ENCODE measurements around the gene CASP2.

Gene CASP2

DNA sequence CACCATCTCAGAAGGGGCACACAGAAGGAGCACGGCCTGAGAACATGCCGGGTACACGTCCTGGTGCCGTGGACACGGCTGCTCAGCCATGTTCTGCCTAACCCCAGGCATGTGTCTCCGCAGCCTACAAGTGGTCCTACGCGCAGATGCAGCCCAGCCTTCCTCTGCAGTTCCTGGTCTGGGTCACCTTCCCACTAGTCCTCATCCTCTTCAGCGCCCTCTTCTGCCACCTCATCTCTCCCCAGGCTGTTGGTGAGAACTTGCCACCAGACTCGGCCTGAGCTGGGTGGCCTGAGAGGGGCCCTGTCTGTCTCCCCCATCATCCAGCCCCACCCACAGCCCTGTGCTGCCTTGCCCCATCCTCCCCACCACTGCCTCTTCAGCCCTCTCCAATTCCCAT lies 33.1 kb downstream of the CASP2 start:
- TF ChIP-seq, protein P1, sequence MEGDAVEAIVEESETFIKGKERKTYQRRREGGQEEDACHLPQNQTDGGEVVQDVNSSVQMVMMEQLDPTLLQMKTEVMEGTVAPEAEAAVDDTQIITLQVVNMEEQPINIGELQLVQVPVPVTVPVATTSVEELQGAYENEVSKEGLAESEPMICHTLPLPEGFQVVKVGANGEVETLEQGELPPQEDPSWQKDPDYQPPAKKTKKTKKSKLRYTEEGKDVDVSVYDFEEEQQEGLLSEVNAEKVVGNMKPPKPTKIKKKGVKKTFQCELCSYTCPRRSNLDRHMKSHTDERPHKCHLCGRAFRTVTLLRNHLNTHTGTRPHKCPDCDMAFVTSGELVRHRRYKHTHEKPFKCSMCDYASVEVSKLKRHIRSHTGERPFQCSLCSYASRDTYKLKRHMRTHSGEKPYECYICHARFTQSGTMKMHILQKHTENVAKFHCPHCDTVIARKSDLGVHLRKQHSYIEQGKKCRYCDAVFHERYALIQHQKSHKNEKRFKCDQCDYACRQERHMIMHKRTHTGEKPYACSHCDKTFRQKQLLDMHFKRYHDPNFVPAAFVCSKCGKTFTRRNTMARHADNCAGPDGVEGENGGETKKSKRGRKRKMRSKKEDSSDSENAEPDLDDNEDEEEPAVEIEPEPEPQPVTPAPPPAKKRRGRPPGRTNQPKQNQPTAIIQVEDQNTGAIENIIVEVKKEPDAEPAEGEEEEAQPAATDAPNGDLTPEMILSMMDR (IDR thresholded peaks at IDR 0.05; ENCODE audit: low read depth, low read length): no peak
- DNase-seq (ENCODE audit: extremely low read depth, low read depth): no peak

DNA sequence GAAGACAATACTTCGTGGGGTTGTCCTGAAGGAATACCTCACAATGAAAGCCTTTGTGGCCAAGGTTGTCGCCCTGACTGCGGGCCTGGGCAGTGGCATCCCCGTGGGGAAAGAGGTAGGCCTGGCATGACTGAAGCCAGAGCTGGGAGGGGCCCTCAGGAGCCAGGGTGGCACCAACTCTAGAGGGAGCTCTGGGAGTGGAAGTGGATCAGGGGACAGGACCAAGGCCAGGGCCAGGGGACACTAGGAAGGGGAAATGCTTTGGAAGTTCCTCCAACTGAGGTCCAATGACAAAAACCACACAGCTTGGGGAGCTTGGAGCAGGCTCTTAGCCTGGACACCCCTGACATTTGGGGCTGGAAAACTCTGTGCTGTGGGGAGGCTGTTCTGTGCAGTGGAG lies 33.6 kb downstream of the CASP2 start:
- TF ChIP-seq, protein P1 (IDR thresholded peaks at IDR 0.05; ENCODE audit: low read depth, low read length): no peak; the same call in 1 of the 2 replicates
- no peak for DNase-seq (ENCODE audit: extremely low read depth, low read depth)

DNA sequence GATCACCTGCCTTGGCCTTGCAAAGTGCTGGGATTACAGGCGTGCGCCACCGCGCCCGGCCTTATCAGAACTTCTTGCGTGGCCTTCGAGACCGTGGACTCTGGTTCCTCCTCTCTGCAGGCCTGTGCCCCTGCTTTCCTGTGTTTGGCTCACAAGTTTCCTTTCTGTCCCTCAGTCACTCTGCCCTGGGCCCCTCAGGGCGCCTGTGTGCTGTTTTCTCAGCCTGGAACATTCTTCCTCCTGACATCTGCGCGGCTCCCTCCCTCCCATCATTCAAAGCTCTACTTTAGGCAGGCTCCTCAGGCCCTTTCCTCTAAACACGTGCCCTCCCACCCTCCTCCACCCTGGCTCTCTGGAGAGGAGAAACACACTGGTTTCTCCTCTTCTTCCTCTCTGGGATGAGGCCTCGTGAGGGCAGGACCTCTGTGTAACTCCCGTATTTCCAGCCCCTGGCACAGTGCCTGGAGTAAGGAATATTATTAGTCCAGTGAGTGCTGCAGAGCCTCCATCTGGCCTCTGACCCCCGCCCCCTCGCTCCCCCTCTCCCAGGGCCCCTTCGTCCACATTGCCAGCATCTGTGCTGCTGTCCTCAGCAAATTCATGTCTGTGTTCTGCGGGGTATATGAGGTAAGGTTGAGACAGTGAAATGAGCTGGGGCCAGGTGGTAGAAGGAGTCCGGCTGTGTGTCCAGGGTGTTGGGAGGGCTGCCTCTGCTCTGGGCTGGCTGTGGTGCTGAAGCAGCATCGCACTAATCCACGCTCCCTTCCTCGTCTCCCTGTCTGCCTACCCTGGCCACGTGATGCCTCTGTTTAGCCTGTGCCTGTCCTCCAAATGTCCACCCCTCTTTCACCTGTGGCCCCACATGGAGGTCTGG lies 34.8 kb downstream of the CASP2 start:
- TF ChIP-seq, protein P1 (IDR thresholded peaks at IDR 0.05; ENCODE audit: low read depth, low read length): no peak
- DNase-seq (ENCODE audit: extremely low read depth, low read depth): no peak

DNA sequence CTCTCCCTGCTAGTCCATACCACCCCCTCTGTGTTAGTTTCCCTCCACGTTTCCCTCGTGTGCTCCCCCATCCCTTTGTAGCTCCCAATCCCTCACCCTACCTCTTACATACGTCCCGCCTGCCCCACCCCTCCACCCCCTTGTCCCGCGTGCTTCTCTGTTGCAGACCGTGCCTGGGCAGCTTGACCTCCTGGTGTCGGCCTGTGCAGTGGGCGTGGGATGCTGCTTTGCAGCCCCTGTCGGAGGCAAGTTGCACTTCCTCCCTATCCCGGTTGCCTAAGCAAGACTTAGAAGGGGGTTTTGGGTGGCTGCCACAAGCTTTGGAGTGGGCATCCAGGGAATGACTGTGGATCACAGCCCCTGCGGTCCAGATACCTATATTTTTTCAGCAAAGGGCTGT lies 35.5 kb downstream of the CASP2 start:
- DNase-seq (ENCODE audit: extremely low read depth, low read depth): no peak
- TF ChIP-seq, protein P1 (IDR thresholded peaks at IDR 0.05; ENCODE audit: low read depth, low read length): no peak

DNA sequence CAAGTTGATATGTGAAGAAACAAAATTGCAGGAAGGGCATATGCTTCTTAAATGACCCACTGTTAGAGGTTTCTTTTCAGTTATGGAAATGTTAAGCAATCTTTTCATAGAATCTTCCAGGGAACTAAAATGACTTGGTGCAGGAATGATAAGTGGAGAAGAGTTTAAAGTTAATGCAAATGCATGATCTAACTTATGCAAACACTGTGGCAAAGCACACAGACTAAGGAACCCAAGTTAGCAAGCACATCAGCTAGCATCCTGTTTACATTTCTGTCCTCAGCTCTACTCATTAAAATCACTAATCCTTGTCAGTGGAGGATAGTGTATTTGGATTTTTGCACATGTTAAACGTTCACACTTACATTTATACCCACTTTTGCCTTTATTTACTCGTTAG lies 37.1 kb downstream of the CASP2 start:
- no peak for DNase-seq (ENCODE audit: extremely low read depth, low read depth)
- TF ChIP-seq, protein P1 (IDR thresholded peaks at IDR 0.05; ENCODE audit: low read depth, low read length): no peak

DNA sequence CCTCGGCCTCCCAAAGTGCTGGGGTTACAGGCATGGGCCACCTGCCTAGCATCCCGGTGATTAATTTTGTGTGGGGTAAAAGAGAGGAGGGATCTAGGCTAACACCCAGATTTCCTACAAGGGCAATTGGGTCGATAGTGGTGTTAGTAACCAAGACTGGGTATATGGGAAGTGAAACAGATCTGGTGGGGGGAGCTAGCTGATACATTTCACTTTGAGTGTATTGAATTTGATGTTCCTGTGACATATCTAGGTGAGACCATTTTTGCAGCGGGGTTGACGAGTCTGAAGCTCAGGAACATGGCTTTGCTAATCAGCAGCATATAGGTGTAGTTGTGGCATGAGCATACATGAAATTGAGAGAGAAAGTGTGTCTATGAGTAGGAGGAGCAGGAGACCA lies 39.8 kb downstream of the CASP2 start:
- TF ChIP-seq, protein P1 (IDR thresholded peaks at IDR 0.05; ENCODE audit: low read depth, low read length): no peak
- DNase-seq (ENCODE audit: extremely low read depth, low read depth): no peak

DNA sequence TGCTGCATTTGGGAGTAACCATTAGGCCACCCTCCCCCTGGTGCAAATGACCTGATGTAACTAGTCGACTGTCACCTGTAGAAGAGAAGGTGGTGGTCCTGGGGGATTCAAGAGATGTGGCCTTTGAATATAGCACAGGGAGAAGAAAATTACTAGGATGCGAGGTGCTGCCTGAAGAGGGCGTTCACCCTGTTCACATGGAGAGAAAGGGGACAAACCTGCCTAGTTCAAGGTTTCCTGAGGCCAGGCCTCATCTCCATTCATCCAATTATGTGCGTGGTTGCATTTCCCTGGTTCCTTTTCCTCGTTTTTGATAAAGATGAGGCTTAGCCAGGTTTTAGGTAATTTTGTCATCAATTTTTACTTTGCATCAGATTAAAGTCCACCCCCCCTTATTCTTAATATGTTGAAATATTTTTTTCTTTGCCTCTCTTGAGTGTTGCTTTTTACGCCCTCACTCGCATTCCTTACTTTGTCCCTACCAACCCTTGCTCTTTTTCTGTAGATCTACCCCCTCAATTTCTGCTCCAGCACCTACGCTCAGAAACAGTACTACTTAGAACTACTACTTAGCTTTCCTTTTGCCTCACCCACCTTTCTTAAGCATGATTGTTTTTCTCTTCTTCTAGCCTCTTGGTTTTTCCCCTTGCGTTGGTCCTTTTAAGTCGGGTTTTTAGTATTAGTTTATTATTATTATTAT lies 41.5 kb downstream of the CASP2 start:
- DNase-seq (ENCODE audit: extremely low read depth, low read depth): no peak
- TF ChIP-seq, protein P1 (IDR thresholded peaks at IDR 0.05; ENCODE audit: low read depth, low read length): no peak
